Measurements from ENCODE around the gene CCNL2. TPM values are rescaled to one million over a fixed set of nuclear protein-coding genes. Genes with fewer than 3 reads are reported as not detected.

Gene CCNL2
- total RNA-seq (2022; extraction: Qiagen RNA extraction), result 37.8 to 63.9 TPM (median 59.4 TPM) in 5 replicates

DNA sequence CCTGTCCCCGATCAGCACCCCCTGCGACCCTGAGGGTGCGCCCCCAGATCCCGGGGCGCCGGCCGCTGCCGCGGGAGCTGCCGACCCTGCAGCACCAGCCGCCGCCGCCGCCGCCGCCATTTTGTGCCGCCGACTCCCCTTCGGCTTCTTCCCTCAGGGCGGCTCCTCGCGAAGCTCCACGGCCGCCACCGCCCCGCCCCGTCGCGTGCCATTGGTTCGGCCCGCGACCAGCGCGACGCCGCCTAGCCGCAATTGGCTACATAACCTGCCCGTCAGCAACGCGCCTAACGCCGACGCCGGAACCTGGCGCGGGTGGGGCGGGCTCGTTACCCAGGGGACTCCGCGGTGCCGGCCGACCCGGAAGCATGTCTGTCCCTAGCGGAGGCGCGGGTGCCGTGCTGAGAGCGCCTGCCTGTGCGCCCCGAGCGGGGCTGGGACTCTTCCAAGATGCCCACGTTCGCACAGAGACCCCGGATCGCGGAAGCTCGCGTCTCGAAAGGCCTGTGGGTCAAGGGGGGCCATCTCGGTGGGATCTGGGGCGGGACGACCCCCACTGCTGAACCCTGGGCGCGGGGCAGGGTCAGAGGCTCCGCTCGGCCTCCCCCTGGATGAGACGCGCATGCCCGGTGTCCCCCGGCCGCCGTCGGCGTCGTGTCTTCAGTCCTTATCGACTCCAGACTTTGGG, at the start of gene CCNL2:
Gene CCNL2, minus strand, starts transcription at position 149 of the 685 bp plus-strand sequence. Its CDS starts 29 bp downstream, at position 120.

GRCh38 chr1:1435106-1435903, 36.2 kb upstream of the CCNL2 start, which contains the start of gene VWA1:
Gene VWA1 (plus strand): TSS chr1:1435690. CDS start chr1:1435749, 59 bp downstream.

DNA sequence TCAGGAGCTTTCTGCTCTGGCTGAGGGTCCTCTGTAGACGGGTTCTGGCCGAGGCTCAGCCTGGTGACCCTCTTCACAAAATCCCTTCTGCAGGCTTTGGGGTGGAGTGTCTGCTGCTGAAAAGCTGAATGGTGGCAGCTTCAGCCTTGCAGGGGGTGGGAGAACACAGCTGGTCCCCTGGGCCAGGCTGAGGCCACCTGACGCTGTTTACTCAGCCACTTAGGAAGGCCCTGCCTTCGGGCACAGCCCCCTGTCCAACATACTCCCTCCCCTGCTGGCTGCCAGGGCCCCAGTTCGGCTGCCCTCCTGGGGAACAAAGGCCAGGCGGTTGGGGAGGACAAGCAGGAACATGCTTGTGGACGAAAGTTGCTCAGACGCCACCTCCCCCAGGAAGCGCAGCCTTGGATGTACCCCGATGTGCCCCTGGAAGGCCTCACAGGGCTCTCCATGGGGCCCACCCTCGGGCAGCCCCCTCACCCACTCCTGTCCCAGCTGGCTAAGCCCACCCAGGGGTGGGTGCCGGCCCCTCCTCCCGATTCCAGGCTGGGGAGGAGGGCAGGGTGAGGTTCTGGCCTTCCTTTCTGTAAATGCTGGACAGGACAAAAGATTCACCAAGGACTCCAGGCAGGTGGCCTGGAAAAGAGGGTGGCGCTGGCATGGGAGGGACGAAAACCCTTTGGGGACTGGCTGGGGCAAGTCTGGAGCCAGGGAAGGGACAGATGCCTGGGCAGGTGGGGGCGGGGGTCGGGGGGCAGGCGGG, 22.2 kb upstream of the CCNL2 start, which contains the start of gene ANKRD65:
Gene ANKRD65, minus strand, starts transcription at position 130 of the 760 bp plus-strand sequence. CDS start 271 bp downstream, outside the sequence.

GRCh38 chr1:1406821-1407635, 7.9 kb upstream of the CCNL2 start, which contains the start of gene MRPL20:
Gene MRPL20 (minus strand): TSS chr1:1407293. CDS start chr1:1407217, 76 bp downstream.

DNA sequence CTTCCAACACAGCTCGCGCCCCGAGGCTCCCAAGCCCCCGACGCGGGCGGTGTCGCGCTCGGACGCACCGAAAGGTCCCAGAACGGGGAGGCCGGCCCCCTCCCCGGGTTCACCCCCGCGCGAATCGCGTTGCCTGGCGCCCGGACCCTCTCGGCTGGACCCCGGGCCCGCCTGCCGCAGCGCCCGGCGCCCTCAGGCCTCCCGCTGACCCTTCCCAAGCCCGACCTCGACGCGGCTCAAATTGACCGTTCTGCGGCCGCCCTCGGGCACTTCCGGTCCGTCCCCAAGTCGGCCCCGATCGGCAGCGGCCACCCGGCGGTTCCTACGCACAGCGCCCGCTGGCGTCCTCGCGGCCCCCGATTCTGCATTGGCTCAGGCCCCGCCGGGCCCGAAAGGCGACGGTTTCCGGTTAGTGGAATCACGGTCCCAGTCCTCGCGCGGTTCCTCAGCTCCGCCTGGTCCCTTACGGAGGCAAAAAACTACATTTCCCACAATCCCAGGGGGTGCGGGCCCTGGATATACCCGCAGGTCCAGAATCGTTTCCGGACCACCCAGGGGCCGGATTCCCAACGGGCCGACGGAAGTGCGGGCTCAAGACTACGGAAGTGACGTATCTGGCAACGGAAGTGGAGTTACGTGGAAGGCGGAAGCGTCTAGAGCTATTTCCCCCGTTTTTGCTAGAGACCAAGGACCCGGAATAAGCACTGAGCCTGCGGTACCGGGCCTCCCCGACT, 24.0 kb downstream of the CCNL2 start, which contains the start of gene AURKAIP1:
Gene AURKAIP1, minus strand, starts transcription at position 279 of the 734 bp plus-strand sequence. CDS start 451 bp downstream, outside the sequence.

GRCh38 chr1:1358433-1359271, 40.5 kb downstream of the CCNL2 start, which contains the start of gene MXRA8:
Gene MXRA8 (minus strand): TSS chr1:1358555. CDS start chr1:1358504, 51 bp downstream.

DNA sequence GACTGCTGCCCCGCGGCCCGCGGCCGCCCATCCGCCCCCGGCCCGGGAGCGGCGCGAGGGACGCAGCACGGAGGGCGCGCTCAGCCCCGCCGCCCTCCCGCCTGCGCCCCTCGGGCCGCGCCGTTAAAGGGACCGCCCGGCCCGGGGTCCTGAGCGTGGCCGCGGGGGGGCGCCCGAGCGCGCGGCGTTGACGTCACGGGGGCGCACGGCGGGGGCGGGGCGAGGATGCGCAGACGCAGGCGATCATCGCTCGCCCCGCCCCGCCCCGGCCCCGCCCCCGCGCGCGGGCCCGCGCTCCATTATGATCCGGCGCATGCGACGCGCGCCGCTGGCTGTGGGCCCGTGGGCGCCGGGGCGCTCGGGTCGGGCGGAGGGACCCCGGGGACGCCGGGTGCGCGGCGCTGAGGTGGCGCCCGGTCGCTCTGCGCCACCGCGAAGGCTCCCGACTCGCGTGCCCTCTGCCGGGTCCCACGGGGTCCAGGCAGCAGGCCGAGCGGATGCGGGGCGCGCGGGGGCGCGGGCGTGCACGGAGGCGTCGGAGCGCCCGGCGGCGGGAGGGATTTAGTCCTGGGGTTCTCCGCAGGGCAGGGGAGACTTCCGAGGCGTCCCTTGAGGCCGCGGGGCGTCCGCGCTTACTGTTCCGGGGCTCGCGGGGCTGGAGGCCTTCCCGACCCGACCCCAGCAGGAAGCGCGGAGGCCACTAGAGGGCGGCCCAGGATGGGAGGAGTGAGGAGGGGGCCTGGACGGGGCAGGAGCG, 49.7 kb downstream of the CCNL2 start, which contains the start of gene DVL1:
Gene DVL1, minus strand, starts transcription at position 163 of the 757 bp plus-strand sequence. CDS start 353 bp downstream, outside the sequence.

Other genes with a start within 250 kb of the CCNL2 start
- not detected in 5 replicates for gene TTLL10, start 225.5 kb downstream of the CCNL2 start, total RNA-seq (2022; extraction: Qiagen RNA extraction)
- gene TNFRSF18, start 192.7 kb downstream of the CCNL2 start, total RNA-seq (2022; extraction: Qiagen RNA extraction), result 0.11 to 0.25 TPM (median 0.15 TPM) in 3 of 5 replicates, not detected in the others
- 0.07 to 0.18 TPM (median 0.13 TPM) in 4 of 5 replicates, not detected in the other for gene TNFRSF4, start 185.2 kb downstream of the CCNL2 start, total RNA-seq (2022; extraction: Qiagen RNA extraction)
- 108 to 138 TPM (median 133 TPM) in 5 replicates for gene SDF4, start 167.3 kb downstream of the CCNL2 start, total RNA-seq (2022; extraction: Qiagen RNA extraction)
- 10.8 to 22.2 TPM (median 19.5 TPM) in 5 replicates for gene B3GALT6, start 167.1 kb downstream of the CCNL2 start, total RNA-seq (2022; extraction: Qiagen RNA extraction)
- 1.4 to 2.3 TPM (median 1.8 TPM) in 5 replicates for gene C1QTNF12, start 152.6 kb downstream of the CCNL2 start, total RNA-seq (2022; extraction: Qiagen RNA extraction)
- gene UBE2J2, start 125.5 kb downstream of the CCNL2 start, total RNA-seq (2022; extraction: Qiagen RNA extraction), result 38.8 to 48.3 TPM (median 46.8 TPM) in 5 replicates
- 0.70 to 1.7 TPM (median 1.3 TPM) in 5 replicates for gene SCNN1D, start 118.9 kb downstream of the CCNL2 start, total RNA-seq (2022; extraction: Qiagen RNA extraction)
- 10.6 to 21.4 TPM (median 20.6 TPM) in 5 replicates for gene ACAP3, start 91.4 kb downstream of the CCNL2 start, total RNA-seq (2022; extraction: Qiagen RNA extraction)
- 17.0 to 27.7 TPM (median 26.5 TPM) in 5 replicates for gene PUSL1, start 90.7 kb downstream of the CCNL2 start, total RNA-seq (2022; extraction: Qiagen RNA extraction)
- 42.4 to 66.0 TPM (median 63.3 TPM) in 5 replicates for gene INTS11, start 74.7 kb downstream of the CCNL2 start, total RNA-seq (2022; extraction: Qiagen RNA extraction)
- gene CPTP, start 74.5 kb downstream of the CCNL2 start, total RNA-seq (2022; extraction: Qiagen RNA extraction), result 15.8 to 23.0 TPM (median 21.1 TPM) in 5 replicates
- 0.12 to 0.17 TPM (median 0.14 TPM) in 5 replicates for gene TAS1R3, start 68.1 kb downstream of the CCNL2 start, total RNA-seq (2022; extraction: Qiagen RNA extraction)
- 46.8 to 86.9 TPM (median 77.1 TPM) in 5 replicates for gene DVL1, start 49.9 kb downstream of the CCNL2 start, total RNA-seq (2022; extraction: Qiagen RNA extraction)
- gene MXRA8, start 40.8 kb downstream of the CCNL2 start, total RNA-seq (2022; extraction: Qiagen RNA extraction), result 0.07 to 0.29 TPM (median 0.27 TPM) in 5 replicates
- gene AURKAIP1, start 24.1 kb downstream of the CCNL2 start, total RNA-seq (2022; extraction: Qiagen RNA extraction), result 103 to 195 TPM (median 175 TPM) in 5 replicates
- gene MRPL20, start 8.0 kb upstream of the CCNL2 start, total RNA-seq (2022; extraction: Qiagen RNA extraction), result 128 to 150 TPM (median 137 TPM) in 5 replicates
- gene ANKRD65, start 21.9 kb upstream of the CCNL2 start, total RNA-seq (2022; extraction: Qiagen RNA extraction), result 0.04 to 0.07 TPM (median 0.06 TPM) in 4 of 5 replicates, not detected in the other
- gene VWA1, start 36.4 kb upstream of the CCNL2 start, total RNA-seq (2022; extraction: Qiagen RNA extraction), result 4.1 to 18.3 TPM (median 15.7 TPM) in 5 replicates
- gene ATAD3C, start 50.4 kb upstream of the CCNL2 start, total RNA-seq (2022; extraction: Qiagen RNA extraction), result not detected in 5 replicates
- 1.2 to 3.5 TPM (median 3.1 TPM) in 5 replicates for gene ATAD3B, start 72.4 kb upstream of the CCNL2 start, total RNA-seq (2022; extraction: Qiagen RNA extraction)
- gene ATAD3A, start 112.8 kb upstream of the CCNL2 start, total RNA-seq (2022; extraction: Qiagen RNA extraction), result 28.8 to 40.6 TPM (median 38.0 TPM) in 5 replicates
- gene TMEM240, start 141.3 kb upstream of the CCNL2 start, total RNA-seq (2022; extraction: Qiagen RNA extraction), result 0.37 to 0.80 TPM (median 0.47 TPM) in 5 replicates
- 96.0 to 109 TPM (median 104 TPM) in 5 replicates for gene SSU72, start 175.5 kb upstream of the CCNL2 start, total RNA-seq (2022; extraction: Qiagen RNA extraction)
- 5.8 to 9.6 TPM (median 9.2 TPM) in 5 replicates for gene FNDC10, start 200.8 kb upstream of the CCNL2 start, total RNA-seq (2022; extraction: Qiagen RNA extraction)
- 10.5 to 23.6 TPM (median 21.4 TPM) in 5 replicates for gene MIB2, start 216.2 kb upstream of the CCNL2 start, total RNA-seq (2022; extraction: Qiagen RNA extraction)
- 0.30 to 0.73 TPM (median 0.60 TPM) in 5 replicates for gene MMP23B, start 232.8 kb upstream of the CCNL2 start, total RNA-seq (2022; extraction: Qiagen RNA extraction)